GM13977 (cell line): ENCODE measurements around the gene CLPTM1L.
"Not testable (repeated sequence)": the region's sequence is repeated elsewhere in the genome, so short reads cannot be mapped to it uniquely, and the experiment has no call there.

Experiments used
- DNase-seq: peaks from one replicate; pipeline ENCODE4 v3.0.0; 2012; ENCODE audit warnings: low spot score
- CTCF ChIP-seq: IDR thresholded peaks from 2 replicates; pipeline ENCODE4 v1.5.1; 2012; ENCODE audit warnings: mild to moderate bottlenecking, control low read depth; ENCODE audit not compliant: insufficient read depth; ENCODE audit errors: extremely low read depth, missing control alignments
- in situ Hi-C: fragments of 300-500 bp; cut with MboI; formaldehyde crosslinking; loops from one replicate; pipeline ENCODE4 v1.12.0; 2022; ENCODE audit warnings: low sequenced_read_pairs, low pct_unique_long_range_greater_than_20kb, mixed read lengths, inconsistent platforms; ENCODE audit not compliant: unreplicated experiment

CLPTM1L gene

GRCh38 chr5:1360861-1361260 lies 16.0 kb upstream of the CLPTM1L start:
- no peak for TF ChIP-seq CTCF
- in situ Hi-C loops: no loop called here
- no peak for DNase-seq

- DNase-seq, in situ Hi-C loops: not testable (repeated sequence)
Measured at GRCh38 chr5:1360367-1360766, 15.5 kb upstream of the CLPTM1L start.

DNA sequence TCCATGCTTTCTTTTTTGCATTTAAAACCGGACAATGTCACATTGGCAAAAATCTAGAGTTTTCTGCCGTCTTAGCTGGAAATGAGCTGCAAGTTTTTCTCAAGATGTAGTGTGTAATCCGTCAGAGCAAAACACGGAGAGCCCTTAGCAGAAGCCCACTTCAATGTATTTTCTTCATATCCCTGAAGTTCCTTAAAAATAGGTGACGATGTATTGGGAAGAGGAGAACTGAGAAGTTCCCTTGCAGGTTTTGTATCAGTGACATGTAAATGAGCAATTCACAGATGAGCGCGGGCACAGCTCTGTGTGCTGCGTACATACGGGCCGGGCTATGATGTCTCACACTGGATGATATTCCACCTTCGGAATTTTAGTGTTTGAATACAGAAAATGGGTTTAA lies 14.8 kb upstream of the CLPTM1L start:
- DNase-seq: no peak
- TF ChIP-seq CTCF: no peak
- in situ Hi-C loops: no loop called here

GRCh38 chr5:1359031-1359645 lies 14.2 kb upstream of the CLPTM1L start:
- DNase-seq: no peak
- TF ChIP-seq CTCF: no peak

DNA sequence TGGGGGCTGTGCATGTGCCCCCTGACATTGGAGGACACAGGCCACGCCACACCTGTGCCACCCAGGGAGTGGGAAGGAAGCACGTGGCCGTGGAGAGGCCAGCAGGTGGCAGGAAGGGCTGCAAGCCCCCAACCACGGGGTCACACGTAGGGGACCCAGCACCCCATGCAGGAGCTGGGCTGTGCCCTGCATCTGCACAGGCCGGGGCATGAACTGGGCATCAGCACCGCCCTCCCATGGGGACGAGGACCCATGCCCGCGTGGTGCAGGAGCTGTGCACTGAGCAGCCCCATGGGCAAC lies 13.8 kb upstream of the CLPTM1L start:
- in situ Hi-C loops: no loop called here
- no peak for DNase-seq
- no peak for TF ChIP-seq CTCF

More at GRCh38 chr5:1359031-1359645, 14.2 kb upstream of the CLPTM1L start:
- in situ Hi-C loops: no loop called here

- in situ Hi-C loops: no loop called here
- DNase-seq: no peak
- no peak for TF ChIP-seq CTCF
Measured at GRCh38 chr5:1357946-1358725, 13.2 kb upstream of the CLPTM1L start.

GRCh38 chr5:1356873-1357787 lies 12.2 kb upstream of the CLPTM1L start:
- DNase-seq: no peak
- no peak for TF ChIP-seq CTCF
- in situ Hi-C loops: no loop called here
